ENCODE results near the gene STMP1. TPM values are rescaled to one million over a fixed set of nuclear protein-coding genes. Genes with fewer than 3 reads are reported as not detected.

STMP1 gene
- total RNA-seq, 1 experiment from 2014 or later = 38.4 TPM

- no peak overlapping the region for H3K4me2 ChIP-seq (ENCODE audit: insufficient read depth, insufficient read length, low read length)
- no peaks in the 10 kb centered on the region for H3K79me2 ChIP-seq (ENCODE audit: insufficient read depth, low read length)
- H3K9me3 Mint-ChIP-seq = no peaks in the 10 kb centered on the region
- WGBS (ENCODE audit: extremely low coverage, insufficient read length, low lambda C conversion rate) = no CpG with 5 or more reads among the region's 4 CpGs
- no peak for DNase-seq
- H4K91ac ChIP-seq (ENCODE audit: insufficient read length, low read depth, low read length) = no peak overlapping the region
- no peak overlapping the region for H3K9ac ChIP-seq (ENCODE audit: extremely low read depth, insufficient read length, low read length)
- no peaks in the 10 kb centered on the region for H3K27me3 ChIP-seq (ENCODE audit: insufficient read depth, low read length)
- no peak overlapping the region for H3K4ac ChIP-seq (ENCODE audit: low read depth, low read length)
- no peaks in the 10 kb centered on the region for H4K20me1 ChIP-seq (ENCODE audit: control insufficient read depth, insufficient read depth, insufficient read length)
- H2BK120ac ChIP-seq (ENCODE audit: low read depth, low read length, poor library complexity, severe bottlenecking) = no peak overlapping the region
- no peak overlapping the region for H2BK15ac ChIP-seq (ENCODE audit: low read depth, low read length)
- H2BK5ac ChIP-seq (ENCODE audit: insufficient read length, low read length) = no peak overlapping the region
- H3K14ac ChIP-seq (ENCODE audit: insufficient read depth, low read length) = no peak overlapping the region; the same call in 1 of the 2 replicates
- H3K27ac Mint-ChIP-seq = no peak overlapping the region
- no peak for TF ChIP-seq CTCF (conservative IDR thresholded peaks at IDR 0.05)
- no peak overlapping the region for H3T11ph ChIP-seq (ENCODE audit: low read length)
- no peak overlapping the region for H2BK20ac ChIP-seq (ENCODE audit: low read depth, low read length, poor library complexity, severe bottlenecking)
- H3K4me1 Mint-ChIP-seq = peaks cover 8 to 9% of the 10 kb centered on the region in 2 experiments
- H3K23me2 ChIP-seq (ENCODE audit: insufficient read length, low read depth, low read length, poor library complexity, severe bottlenecking) = no peaks in the 10 kb centered on the region
- no peak overlapping the region for H3K56ac ChIP-seq (ENCODE audit: insufficient read length, low read depth, low read length)
- no peak overlapping the region for H2BK12ac ChIP-seq (ENCODE audit: insufficient read length, low read depth, low read length)
- no peak overlapping the region for H2AFZ ChIP-seq (ENCODE audit: low read length)
- H3K27ac ChIP-seq (ENCODE audit: insufficient read length, low read depth, low read length) = no peak overlapping the region
- H3K18ac ChIP-seq (ENCODE audit: insufficient read length, low read depth, low read length) = no peak overlapping the region
- no peaks in the 10 kb centered on the region for H3K4me1 ChIP-seq (ENCODE audit: insufficient read depth, low read length)
- H3K23ac ChIP-seq (ENCODE audit: insufficient read length, low read depth, low read length) = no peak overlapping the region
- no peaks in the 10 kb centered on the region for H3K79me1 ChIP-seq (ENCODE audit: insufficient read depth, low read depth, low read length, poor library complexity, severe bottlenecking)
- no peak overlapping the region for H4K5ac ChIP-seq (ENCODE audit: insufficient read length, low read depth, low read length)
- H3K9me3 ChIP-seq (ENCODE audit: control insufficient read depth, low read depth, low read length) = no peaks in the 10 kb centered on the region
- H3K36me3 Mint-ChIP-seq (ENCODE audit: insufficient read depth in 1 of 3, low read depth in 3 of 3) = peaks cover 0 to 11% (median 5%) of the 10 kb centered on the region in 3 experiments; a peak in 3 of 7 replicates
- H3K27me3 Mint-ChIP-seq (ENCODE audit: low read depth) = no peaks in the 10 kb centered on the region
- no peak overlapping the region for H4K8ac ChIP-seq (replicated peaks; ENCODE audit: insufficient read length, low read depth, low read length)
- no peak overlapping the region for H3K4me3 Mint-ChIP-seq
- H2AK5ac ChIP-seq (ENCODE audit: insufficient read length, low read length) = no peak overlapping the region
Measured at GRCh38 chr7:135693558-135693957, 31.2 kb downstream of the STMP1 start.

Data from H9 (cell line).